ENCODE measurements around the gene DNAH17.

The DNAH17 gene

GRCh38 chr17:78615631-78616030 is 38.4 kb upstream of the DNAH17 start:
- Histone ChIP-seq H3K36me3 (ENCODE audit: control insufficient read depth, insufficient read depth, low read length) (no peaks in the 10 kb centered on the region), H3K9ac (ENCODE audit: low read depth, low read length) (no peak overlapping the region), H3K4me3 (ENCODE audit: low read depth, low read length) (no peak overlapping the region), H3K27me3 (ENCODE audit: control insufficient read depth, insufficient read depth, low read length) (peaks cover 17% of the 10 kb centered on the region), H3K27ac (ENCODE audit: low read depth, low read length) (no peak overlapping the region), H3K4me1 (ENCODE audit: control insufficient read depth, insufficient read depth, low read length) (peaks cover 6% of the 10 kb centered on the region; the same call in 1 of the 2 replicates), H3K9me3 (ENCODE audit: control insufficient read depth, insufficient read depth, low read length) (0 out of 2 replicates have a peak, but pooled peaks cover 2% of the 10 kb centered on the region)

GRCh38 chr17:78613416-78613815 is 36.2 kb upstream of the DNAH17 start:
- Histone ChIP-seq H3K9me3 (ENCODE audit: control insufficient read depth, insufficient read depth, low read length) (no peaks in the 10 kb centered on the region), H3K27ac (ENCODE audit: low read depth, low read length) (no peak overlapping the region), H3K4me1 (ENCODE audit: control insufficient read depth, insufficient read depth, low read length) (peaks cover 6% of the 10 kb centered on the region; the same call in 1 of the 2 replicates), H3K27me3 (ENCODE audit: control insufficient read depth, insufficient read depth, low read length) (peaks cover 27% of the 10 kb centered on the region), H3K9ac (ENCODE audit: low read depth, low read length) (no peak overlapping the region), H3K4me3 (ENCODE audit: low read depth, low read length) (no peak overlapping the region), H3K36me3 (ENCODE audit: control insufficient read depth, insufficient read depth, low read length) (no peaks in the 10 kb centered on the region)

DNA sequence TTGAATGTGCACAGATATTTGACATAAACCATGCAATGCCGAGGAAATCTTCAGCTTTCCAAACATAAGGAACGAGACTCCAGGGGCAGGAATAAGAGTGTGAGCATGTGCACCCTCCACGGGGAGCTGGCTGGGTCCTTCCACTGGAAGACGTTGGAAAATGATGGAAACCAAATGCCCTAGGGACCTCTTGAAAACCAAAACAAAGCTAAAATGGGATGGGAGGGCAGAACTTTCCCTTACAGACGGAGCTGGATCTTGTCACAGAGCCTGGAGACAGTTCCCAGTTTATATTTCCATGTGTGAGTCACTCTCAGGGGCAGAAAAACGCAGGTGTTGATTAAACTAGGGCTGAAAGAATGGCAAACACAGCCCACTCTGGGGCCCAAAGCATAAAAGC is 34.4 kb upstream of the DNAH17 start:
- peaks cover 27% of the 10 kb centered on the region for H3K27me3 ChIP-seq (ENCODE audit: control insufficient read depth, insufficient read depth, low read length)
- peaks cover 6% of the 10 kb centered on the region; the same call in 1 of the 2 replicates for H3K4me1 ChIP-seq (ENCODE audit: control insufficient read depth, insufficient read depth, low read length)
- no peak overlapping the region for H3K4me3 ChIP-seq (ENCODE audit: low read depth, low read length)
- no peaks in the 10 kb centered on the region for H3K36me3 ChIP-seq (ENCODE audit: control insufficient read depth, insufficient read depth, low read length)
- no peak overlapping the region for H3K9ac ChIP-seq (ENCODE audit: low read depth, low read length)
- H3K9me3 ChIP-seq (ENCODE audit: control insufficient read depth, insufficient read depth, low read length): no peaks in the 10 kb centered on the region
- H3K27ac ChIP-seq (ENCODE audit: low read depth, low read length): no peak overlapping the region

DNA sequence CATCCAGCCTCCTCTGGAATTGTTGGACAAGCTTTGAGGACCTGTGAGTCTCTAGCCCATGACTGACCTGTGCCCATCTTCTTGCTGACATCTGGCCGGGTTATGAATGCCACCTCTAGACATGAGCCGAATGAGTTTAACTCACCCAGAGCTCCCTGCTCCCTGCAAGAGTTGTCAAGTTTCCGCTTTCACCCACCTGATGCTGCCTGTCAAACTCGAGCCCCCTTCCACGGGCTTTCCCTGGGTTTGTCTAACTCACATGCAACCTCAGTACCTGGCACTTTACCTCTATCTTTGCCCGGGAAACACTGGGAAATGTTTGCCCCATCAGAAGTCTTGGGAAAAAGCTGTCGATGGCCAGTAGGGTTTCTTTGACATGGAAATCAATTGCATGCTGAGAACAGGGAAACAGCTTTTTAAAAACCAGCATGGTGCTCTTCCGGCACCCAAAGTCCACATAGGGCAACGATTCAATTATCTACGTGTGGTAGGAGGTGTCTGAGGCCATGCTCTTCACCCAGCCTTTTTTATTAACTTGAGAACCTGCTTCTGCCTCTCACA is 33.8 kb upstream of the DNAH17 start:
- Histone ChIP-seq H3K36me3 (ENCODE audit: control insufficient read depth, insufficient read depth, low read length) (no peaks in the 10 kb centered on the region), H3K27ac (ENCODE audit: low read depth, low read length) (no peak overlapping the region), H3K4me1 (ENCODE audit: control insufficient read depth, insufficient read depth, low read length) (peaks cover 6% of the 10 kb centered on the region; the same call in 1 of the 2 replicates), H3K9me3 (ENCODE audit: control insufficient read depth, insufficient read depth, low read length) (no peaks in the 10 kb centered on the region), H3K27me3 (ENCODE audit: control insufficient read depth, insufficient read depth, low read length) (peaks cover 27% of the 10 kb centered on the region), H3K4me3 (ENCODE audit: low read depth, low read length) (no peak overlapping the region), H3K9ac (ENCODE audit: low read depth, low read length) (no peak overlapping the region)

DNA sequence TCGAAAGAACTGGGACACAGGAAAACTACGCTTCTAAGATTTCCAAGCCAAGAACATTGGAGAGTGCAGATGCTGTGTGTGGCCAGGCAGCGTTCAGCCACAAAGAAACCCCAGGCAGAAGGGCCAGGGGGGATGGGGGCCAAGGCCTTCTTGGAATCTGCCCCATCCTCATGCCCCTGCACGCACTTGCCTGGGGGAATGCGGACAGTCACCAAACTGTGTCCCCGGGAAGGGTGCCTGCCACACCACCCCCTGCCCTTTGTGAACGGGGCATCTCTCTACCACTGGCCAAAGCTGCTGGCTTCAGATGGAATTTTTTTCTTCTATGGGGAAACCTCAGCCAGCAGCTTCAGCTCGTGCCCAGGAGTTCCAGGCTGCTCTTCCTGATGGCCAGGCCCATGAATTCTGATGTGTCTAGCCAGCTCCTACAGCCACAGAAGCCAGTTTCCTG is 32.0 kb upstream of the DNAH17 start:
- Histone ChIP-seq H3K27ac (ENCODE audit: low read depth, low read length) (no peak overlapping the region), H3K36me3 (ENCODE audit: control insufficient read depth, insufficient read depth, low read length) (no peaks in the 10 kb centered on the region), H3K9ac (ENCODE audit: low read depth, low read length) (no peak overlapping the region), H3K27me3 (ENCODE audit: control insufficient read depth, insufficient read depth, low read length) (peaks cover 27% of the 10 kb centered on the region), H3K4me1 (ENCODE audit: control insufficient read depth, insufficient read depth, low read length) (peaks cover 6% of the 10 kb centered on the region; the same call in 1 of the 2 replicates), H3K4me3 (ENCODE audit: low read depth, low read length) (no peak overlapping the region), H3K9me3 (ENCODE audit: control insufficient read depth, insufficient read depth, low read length) (no peaks in the 10 kb centered on the region)

GRCh38 chr17:78608804-78609186 is 31.6 kb upstream of the DNAH17 start:
- H3K4me1 ChIP-seq (ENCODE audit: control insufficient read depth, insufficient read depth, low read length): peaks cover 6% of the 10 kb centered on the region; the same call in 1 of the 2 replicates
- H3K27ac ChIP-seq (ENCODE audit: low read depth, low read length): no peak overlapping the region
- H3K4me3 ChIP-seq (ENCODE audit: low read depth, low read length): no peak overlapping the region
- H3K27me3 ChIP-seq (ENCODE audit: control insufficient read depth, insufficient read depth, low read length): peaks cover 27% of the 10 kb centered on the region
- H3K9me3 ChIP-seq (ENCODE audit: control insufficient read depth, insufficient read depth, low read length): no peaks in the 10 kb centered on the region
- no peak overlapping the region for H3K9ac ChIP-seq (ENCODE audit: low read depth, low read length)
- no peaks in the 10 kb centered on the region for H3K36me3 ChIP-seq (ENCODE audit: control insufficient read depth, insufficient read depth, low read length)

GRCh38 chr17:78608122-78608803 is 31.1 kb upstream of the DNAH17 start:
- peaks cover 6% of the 10 kb centered on the region; the same call in 1 of the 2 replicates for H3K4me1 ChIP-seq (ENCODE audit: control insufficient read depth, insufficient read depth, low read length)
- H3K27ac ChIP-seq (ENCODE audit: low read depth, low read length): no peak overlapping the region
- peaks cover 27% of the 10 kb centered on the region for H3K27me3 ChIP-seq (ENCODE audit: control insufficient read depth, insufficient read depth, low read length)
- no peaks in the 10 kb centered on the region for H3K9me3 ChIP-seq (ENCODE audit: control insufficient read depth, insufficient read depth, low read length)
- H3K4me3 ChIP-seq (ENCODE audit: low read depth, low read length): no peak overlapping the region
- no peak overlapping the region for H3K9ac ChIP-seq (ENCODE audit: low read depth, low read length)
- no peaks in the 10 kb centered on the region for H3K36me3 ChIP-seq (ENCODE audit: control insufficient read depth, insufficient read depth, low read length)

DNA sequence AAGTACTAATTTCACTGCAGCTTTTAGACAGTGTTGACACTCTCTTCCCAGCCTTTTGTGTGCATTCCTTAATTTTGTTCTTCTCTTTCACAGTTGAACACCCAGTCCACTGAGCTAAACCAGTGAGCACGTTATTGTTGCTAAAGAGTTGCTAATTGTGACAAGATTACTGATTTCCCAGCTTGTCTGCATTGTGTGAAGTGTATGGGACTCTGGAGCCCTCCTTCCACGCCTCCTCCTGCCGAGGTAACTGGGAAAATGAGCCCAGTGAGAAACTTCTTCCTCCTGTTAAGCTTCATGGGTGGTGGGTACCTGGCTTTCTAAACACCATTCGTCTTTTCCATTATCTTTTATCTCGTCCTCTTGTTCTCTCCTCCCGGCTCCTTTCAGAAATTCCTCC is 29.8 kb upstream of the DNAH17 start:
- Histone ChIP-seq H3K27ac (ENCODE audit: low read depth, low read length) (no peak overlapping the region), H3K9ac (ENCODE audit: low read depth, low read length) (no peak overlapping the region), H3K4me1 (ENCODE audit: control insufficient read depth, insufficient read depth, low read length) (peaks cover 6% of the 10 kb centered on the region; the same call in 1 of the 2 replicates), H3K4me3 (ENCODE audit: low read depth, low read length) (no peak overlapping the region), H3K27me3 (ENCODE audit: control insufficient read depth, insufficient read depth, low read length) (peaks cover 21% of the 10 kb centered on the region), H3K9me3 (ENCODE audit: control insufficient read depth, insufficient read depth, low read length) (no peaks in the 10 kb centered on the region), H3K36me3 (ENCODE audit: control insufficient read depth, insufficient read depth, low read length) (no peaks in the 10 kb centered on the region)

GRCh38 chr17:78605886-78606285 is 28.7 kb upstream of the DNAH17 start:
- Histone ChIP-seq H3K9me3 (ENCODE audit: control insufficient read depth, insufficient read depth, low read length) (no peaks in the 10 kb centered on the region), H3K27ac (ENCODE audit: low read depth, low read length) (no peak overlapping the region), H3K4me1 (ENCODE audit: control insufficient read depth, insufficient read depth, low read length) (no peaks in the 10 kb centered on the region), H3K27me3 (ENCODE audit: control insufficient read depth, insufficient read depth, low read length) (peaks cover 10% of the 10 kb centered on the region), H3K9ac (ENCODE audit: low read depth, low read length) (no peak overlapping the region), H3K4me3 (ENCODE audit: low read depth, low read length) (no peak overlapping the region), H3K36me3 (ENCODE audit: control insufficient read depth, insufficient read depth, low read length) (no peaks in the 10 kb centered on the region)

GRCh38 chr17:78605429-78605828 is 28.2 kb upstream of the DNAH17 start:
- no peaks in the 10 kb centered on the region for H3K9me3 ChIP-seq (ENCODE audit: control insufficient read depth, insufficient read depth, low read length)
- no peaks in the 10 kb centered on the region for H3K36me3 ChIP-seq (ENCODE audit: control insufficient read depth, insufficient read depth, low read length)
- H3K9ac ChIP-seq (ENCODE audit: low read depth, low read length): no peak overlapping the region
- H3K27me3 ChIP-seq (ENCODE audit: control insufficient read depth, insufficient read depth, low read length): peaks cover 9% of the 10 kb centered on the region
- no peak overlapping the region for H3K27ac ChIP-seq (ENCODE audit: low read depth, low read length)
- no peaks in the 10 kb centered on the region for H3K4me1 ChIP-seq (ENCODE audit: control insufficient read depth, insufficient read depth, low read length)
- H3K4me3 ChIP-seq (ENCODE audit: low read depth, low read length): no peak overlapping the region

GRCh38 chr17:78602246-78602645 is 25.1 kb upstream of the DNAH17 start:
- no peak overlapping the region for H3K9ac ChIP-seq (ENCODE audit: low read depth, low read length)
- H3K36me3 ChIP-seq (ENCODE audit: control insufficient read depth, insufficient read depth, low read length): no peaks in the 10 kb centered on the region
- no peak overlapping the region for H3K27ac ChIP-seq (ENCODE audit: low read depth, low read length)
- H3K27me3 ChIP-seq (ENCODE audit: control insufficient read depth, insufficient read depth, low read length): no peaks in the 10 kb centered on the region
- H3K4me3 ChIP-seq (ENCODE audit: low read depth, low read length): no peak overlapping the region
- peaks cover 6% of the 10 kb centered on the region; the same call in 1 of the 2 replicates for H3K4me1 ChIP-seq (ENCODE audit: control insufficient read depth, insufficient read depth, low read length)
- H3K9me3 ChIP-seq (ENCODE audit: control insufficient read depth, insufficient read depth, low read length): no peaks in the 10 kb centered on the region
